ENCODE data around the gene HCN3. TPM values are rescaled to one million over a fixed set of nuclear protein-coding genes. Genes with fewer than 3 reads are reported as not detected.
A peak's percentile ranks its signal among the peaks of the same experiment; 100 is the strongest.
"Not testable (repeated sequence)": the region's sequence is repeated elsewhere in the genome, so short reads cannot be mapped to it uniquely, and the experiment has no call there.

Gene HCN3
- total and polyA plus RNA-seq, 4 donors: 0.13 to 5.7 (median 2.4) TPM

DNA sequence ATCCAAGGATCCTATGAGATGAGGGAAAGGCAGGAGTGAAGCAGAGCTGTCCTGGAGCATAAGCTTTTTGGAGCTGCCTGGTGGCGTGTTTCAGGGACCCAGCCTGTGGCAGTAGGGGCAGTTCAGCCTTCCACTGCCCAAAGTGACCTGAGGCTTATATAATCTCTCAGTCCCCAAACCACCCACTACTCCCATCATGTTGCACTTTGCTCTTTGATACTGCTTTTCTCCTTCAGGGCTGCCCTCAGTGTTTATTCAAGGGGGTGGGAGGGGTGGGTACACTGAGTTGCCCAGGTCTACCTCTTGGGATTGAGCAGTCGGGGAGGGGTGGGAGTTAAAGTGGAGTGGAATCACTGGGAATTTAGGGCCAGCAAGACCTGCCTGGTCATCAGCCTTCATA is 9.3 kb downstream of the HCN3 start:
- H3K9me3 ChIP-seq (ENCODE audit: control insufficient read depth, low read length): no peaks in the 10 kb centered on the region
- H3K36me3 ChIP-seq (ENCODE audit: control insufficient read depth in 1 of 2, insufficient read depth in 2 of 2, low read length in 1 of 2): no peaks in the 10 kb centered on the region
- H3K27me3 ChIP-seq (ENCODE audit: control insufficient read depth in 1 of 2, insufficient read depth in 2 of 2, low read length in 1 of 2): no peaks in the 10 kb centered on the region
- no peak overlapping the region for H3K4me3 ChIP-seq (ENCODE audit: low read length in 2 of 2)
- intact Hi-C loops (cut with DNase I): no loop called here
- DNase-seq (no peak), ATAC-seq (ENCODE audit: low FRiP score) (no peak)
- H3K27ac ChIP-seq (ENCODE audit: low read depth in 1 of 2, low read length in 2 of 2): no peak overlapping the region
- no peaks in the 10 kb centered on the region for H3K4me1 ChIP-seq (ENCODE audit: control insufficient read depth in 1 of 2, insufficient read depth in 2 of 2, low read length in 2 of 2)
- WGBS, 2 donors: 92 to 100% methylated on average over 2 of the region's 2 CpGs

GRCh38 chr1:155287987-155288543 is 10.8 kb downstream of the HCN3 start:
- no peaks in the 10 kb centered on the region for H3K27me3 ChIP-seq (ENCODE audit: control insufficient read depth in 1 of 2, insufficient read depth in 2 of 2, low read length in 1 of 2)
- intact Hi-C loops (cut with DNase I): no loop called here
- no peak overlapping the region for H3K4me3 ChIP-seq (ENCODE audit: low read length in 2 of 2)
- WGBS, 2 donors: 91% methylated on average over 20 to 21 of the region's 21 CpGs
- H3K27ac ChIP-seq (ENCODE audit: low read depth in 1 of 2, low read length in 2 of 2): no peak overlapping the region
- H3K36me3 ChIP-seq (ENCODE audit: control insufficient read depth in 1 of 2, insufficient read depth in 2 of 2, low read length in 1 of 2): no peaks in the 10 kb centered on the region
- H3K4me1 ChIP-seq (ENCODE audit: control insufficient read depth in 1 of 2, insufficient read depth in 2 of 2, low read length in 2 of 2): no peaks in the 10 kb centered on the region
- DNase-seq (no peak), ATAC-seq (ENCODE audit: low FRiP score) (no peak)
- H3K9me3 ChIP-seq (ENCODE audit: control insufficient read depth, low read length): no peaks in the 10 kb centered on the region

DNA sequence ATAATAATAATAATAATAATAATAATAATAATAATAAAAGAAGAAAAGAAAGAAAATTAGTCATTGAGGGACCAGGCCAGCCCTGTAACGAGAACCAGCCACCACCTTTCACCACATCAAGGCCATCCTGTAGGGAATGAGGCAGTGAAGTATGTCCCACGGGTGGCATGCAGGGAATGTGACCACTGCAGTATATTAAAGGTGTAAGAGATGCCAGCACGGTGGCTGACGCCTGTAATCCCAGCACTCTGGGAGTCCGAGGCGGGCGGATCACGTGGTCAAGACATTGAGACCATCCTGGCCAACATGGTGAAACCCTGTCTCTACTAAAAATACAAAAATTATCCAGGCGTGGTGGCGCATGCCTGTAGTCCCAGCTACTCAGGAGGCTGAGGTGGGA is 13.7 kb downstream of the HCN3 start:
- WGBS, 2 donors: 80 to 82% methylated on average over 10 of the region's 10 CpGs
- H3K9me3 ChIP-seq (ENCODE audit: control insufficient read depth, low read length); DNase-seq; H3K27ac ChIP-seq (ENCODE audit: low read depth in 1 of 2, low read length in 2 of 2); H3K4me1 ChIP-seq (ENCODE audit: control insufficient read depth in 1 of 2, insufficient read depth in 2 of 2, low read length in 2 of 2); H3K36me3 ChIP-seq (ENCODE audit: control insufficient read depth in 1 of 2, insufficient read depth in 2 of 2, low read length in 1 of 2); ATAC-seq (ENCODE audit: low FRiP score); H3K4me3 ChIP-seq (ENCODE audit: low read length in 2 of 2); intact Hi-C loops (cut with DNase I); H3K27me3 ChIP-seq (ENCODE audit: control insufficient read depth in 1 of 2, insufficient read depth in 2 of 2, low read length in 1 of 2): not testable (repeated sequence)

DNA sequence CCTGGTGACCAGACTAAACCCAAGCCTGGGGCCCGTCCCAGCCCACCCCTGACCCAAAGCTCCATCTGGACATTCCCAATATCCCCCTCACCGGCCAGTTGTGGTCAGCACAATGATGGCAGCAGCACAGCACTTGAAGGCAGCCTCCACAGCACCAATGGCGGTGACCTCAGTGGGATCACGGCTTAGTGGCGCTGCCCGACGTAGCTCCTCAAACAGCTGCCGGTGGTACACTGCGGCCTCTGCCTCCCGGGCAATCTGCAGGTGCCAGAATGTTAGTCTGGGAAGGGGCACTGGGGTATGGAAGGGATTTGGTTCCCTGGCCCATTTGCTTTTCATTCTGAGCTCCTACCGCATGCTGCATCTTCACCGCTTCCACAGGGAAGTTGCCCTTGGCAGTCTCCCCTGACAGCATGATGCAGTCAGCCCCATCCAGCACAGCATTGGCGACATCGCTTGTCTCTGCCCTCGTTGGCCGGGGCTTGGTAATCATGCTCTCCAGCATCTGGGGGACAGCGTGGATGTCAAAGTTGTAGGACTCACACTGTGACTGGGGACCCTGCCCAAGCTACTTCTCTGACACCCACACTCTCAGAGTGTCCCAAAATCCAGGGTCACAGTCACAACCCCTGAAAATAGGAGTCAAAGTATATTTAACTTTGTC is 16.0 kb downstream of the HCN3 start:
- WGBS, 2 donors: 84 to 86% methylated on average over 17 of the region's 17 CpGs
- no peak for DNase-seq
- no peaks in the 10 kb centered on the region for H3K36me3 ChIP-seq (ENCODE audit: control insufficient read depth in 1 of 2, insufficient read depth in 2 of 2, low read length in 1 of 2)

GRCh38 chr1:155294520-155295182 is 17.4 kb downstream of the HCN3 start:
- no peak for ATAC-seq (ENCODE audit: low FRiP score)
- H3K27me3 ChIP-seq (ENCODE audit: control insufficient read depth in 1 of 2, insufficient read depth in 2 of 2, low read length in 1 of 2): no peaks in the 10 kb centered on the region
- H3K36me3 ChIP-seq (ENCODE audit: control insufficient read depth in 1 of 2, insufficient read depth in 2 of 2, low read length in 1 of 2): no peaks in the 10 kb centered on the region
- no peak overlapping the region for H3K4me3 ChIP-seq (ENCODE audit: low read length in 2 of 2)
- no peaks in the 10 kb centered on the region for H3K4me1 ChIP-seq (ENCODE audit: control insufficient read depth in 1 of 2, insufficient read depth in 2 of 2, low read length in 2 of 2)
- no peak overlapping the region for H3K27ac ChIP-seq (ENCODE audit: low read depth in 1 of 2, low read length in 2 of 2)
- WGBS, 2 donors: 33 to 34% methylated on average over 46 of the region's 46 CpGs
- intact Hi-C loops (cut with DNase I): no loop called here
- DNase-seq: no peak
- no peaks in the 10 kb centered on the region for H3K9me3 ChIP-seq (ENCODE audit: control insufficient read depth, low read length)

More for the DNA sequence above, 16.0 kb downstream of the HCN3 start:
- Histone ChIP-seq H3K9me3 (ENCODE audit: control insufficient read depth, low read length) (no peaks in the 10 kb centered on the region), H3K4me1 (ENCODE audit: control insufficient read depth in 1 of 2, insufficient read depth in 2 of 2, low read length in 2 of 2) (no peaks in the 10 kb centered on the region), H3K27me3 (ENCODE audit: control insufficient read depth in 1 of 2, insufficient read depth in 2 of 2, low read length in 1 of 2) (no peaks in the 10 kb centered on the region), H3K27ac (ENCODE audit: low read depth in 1 of 2, low read length in 2 of 2) (no peak overlapping the region), H3K4me3 (ENCODE audit: low read length in 2 of 2) (no peak overlapping the region)
- intact Hi-C loops (cut with DNase I): no loop called here
- ATAC-seq (ENCODE audit: low FRiP score): no peak

DNA sequence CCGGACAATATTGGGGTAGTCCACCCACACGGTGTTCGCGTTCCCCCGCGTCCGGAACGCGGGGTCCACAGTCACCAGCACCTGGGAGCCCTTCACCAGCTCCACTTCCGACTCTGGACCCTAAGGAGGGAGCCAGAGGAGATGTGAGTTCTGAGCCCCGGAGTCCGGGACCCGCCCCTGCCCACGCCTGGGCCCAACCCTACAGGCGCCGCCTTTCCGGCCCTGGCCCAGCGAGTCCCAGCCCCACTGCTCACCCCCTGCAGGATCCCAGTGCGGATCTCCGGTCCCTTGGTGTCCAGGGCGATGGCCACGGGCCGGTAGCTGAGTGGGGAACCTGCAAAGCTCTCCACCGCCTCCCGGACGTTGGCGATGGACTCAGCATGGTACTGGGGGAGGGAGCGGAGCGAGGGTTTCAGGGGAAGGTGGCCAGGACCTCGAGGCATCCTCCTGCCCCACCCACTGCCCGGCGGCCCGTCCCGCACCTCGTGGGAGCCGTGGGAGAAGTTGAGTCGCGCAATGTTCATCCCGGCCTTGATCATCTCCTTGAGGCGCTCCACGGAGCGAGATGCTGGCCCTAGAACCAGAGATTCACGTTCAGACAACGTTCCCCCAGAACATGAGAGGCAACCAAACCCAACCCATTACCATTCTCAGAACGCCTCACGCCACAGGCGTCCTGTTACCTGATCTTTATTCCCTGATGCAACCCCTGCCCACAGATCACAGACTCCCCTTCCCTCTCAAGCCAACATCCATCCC is 18.1 kb downstream of the HCN3 start:
- WGBS, 2 donors: 13% methylated on average over 37 to 47 of the region's 47 CpGs
- no peaks in the 10 kb centered on the region for H3K4me1 ChIP-seq (ENCODE audit: control insufficient read depth in 1 of 2, insufficient read depth in 2 of 2, low read length in 2 of 2)
- no peak for ATAC-seq (ENCODE audit: low FRiP score)
- DNase-seq: no peak
- no peaks in the 10 kb centered on the region for H3K9me3 ChIP-seq (ENCODE audit: control insufficient read depth, low read length)
- no peaks in the 10 kb centered on the region for H3K36me3 ChIP-seq (ENCODE audit: control insufficient read depth in 1 of 2, insufficient read depth in 2 of 2, low read length in 1 of 2)
- H3K27me3 ChIP-seq (ENCODE audit: control insufficient read depth in 1 of 2, insufficient read depth in 2 of 2, low read length in 1 of 2): no peaks in the 10 kb centered on the region
- intact Hi-C loops (cut with DNase I): no loop called here
- H3K27ac ChIP-seq (ENCODE audit: low read depth in 1 of 2, low read length in 2 of 2): no peak overlapping the region
- no peak overlapping the region for H3K4me3 ChIP-seq (ENCODE audit: low read length in 2 of 2)

DNA sequence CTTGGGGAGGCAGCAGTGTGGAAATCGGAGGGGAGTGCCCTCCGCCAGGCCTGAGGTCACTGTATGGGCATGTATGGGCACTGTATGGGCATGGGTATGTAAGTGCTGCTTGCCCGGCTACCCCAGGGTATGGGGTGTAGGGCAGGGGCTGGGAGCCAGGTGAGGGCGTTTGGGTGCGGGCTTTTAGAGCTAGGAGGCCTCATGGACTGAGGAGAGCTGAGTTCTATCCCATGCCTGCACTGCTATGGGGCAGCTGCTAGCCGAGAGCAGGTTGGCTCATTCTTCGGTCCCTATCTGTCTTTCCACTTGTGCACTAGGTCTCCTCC is 18.6 kb downstream of the HCN3 start:
- no peaks in the 10 kb centered on the region for H3K9me3 ChIP-seq (ENCODE audit: control insufficient read depth, low read length)
- no peak overlapping the region for H3K4me3 ChIP-seq (ENCODE audit: low read length in 2 of 2)
- intact Hi-C loops (cut with DNase I): no loop called here
- no peak overlapping the region for H3K27ac ChIP-seq (ENCODE audit: low read depth in 1 of 2, low read length in 2 of 2)
- DNase-seq (no peak), ATAC-seq (ENCODE audit: low FRiP score) (peak; percentile 54)
- H3K36me3 ChIP-seq (ENCODE audit: control insufficient read depth in 1 of 2, insufficient read depth in 2 of 2, low read length in 1 of 2): no peaks in the 10 kb centered on the region
- no peaks in the 10 kb centered on the region for H3K27me3 ChIP-seq (ENCODE audit: control insufficient read depth in 1 of 2, insufficient read depth in 2 of 2, low read length in 1 of 2)
- 88 to 89% methylated on average over 7 of the region's 7 CpGs for WGBS, 2 donors
- no peaks in the 10 kb centered on the region for H3K4me1 ChIP-seq (ENCODE audit: control insufficient read depth in 1 of 2, insufficient read depth in 2 of 2, low read length in 2 of 2)

DNA sequence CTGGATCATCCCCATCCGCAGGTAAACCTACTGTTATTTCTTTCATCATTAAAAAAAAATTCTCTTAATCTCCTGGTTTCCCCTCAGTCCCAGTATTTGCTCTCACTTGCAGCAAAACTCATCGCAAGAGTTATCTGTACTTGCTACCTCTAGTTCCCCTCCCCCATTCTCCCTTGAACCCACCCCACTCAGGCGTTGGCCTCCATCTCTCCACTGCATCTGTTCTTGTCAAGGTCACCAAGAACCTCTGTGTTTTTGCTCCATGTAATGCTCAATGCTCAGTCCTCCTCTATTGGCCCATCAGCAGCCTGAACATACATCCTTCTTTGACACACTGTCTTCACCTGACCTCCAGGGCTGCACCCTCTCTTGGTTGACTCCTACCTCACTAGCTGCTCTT is 19.4 kb downstream of the HCN3 start:
- ATAC-seq (ENCODE audit: low FRiP score): no peak
- no peaks in the 10 kb centered on the region for H3K36me3 ChIP-seq (ENCODE audit: control insufficient read depth in 1 of 2, insufficient read depth in 2 of 2, low read length in 1 of 2)
- no peak overlapping the region for H3K4me3 ChIP-seq (ENCODE audit: low read length in 2 of 2)
- H3K4me1 ChIP-seq (ENCODE audit: control insufficient read depth in 1 of 2, insufficient read depth in 2 of 2, low read length in 2 of 2): no peaks in the 10 kb centered on the region
- no peaks in the 10 kb centered on the region for H3K9me3 ChIP-seq (ENCODE audit: control insufficient read depth, low read length)
- no peak for DNase-seq
- intact Hi-C loops (cut with DNase I): no loop called here
- 83 to 90% methylated on average over 3 of the region's 3 CpGs for WGBS, 2 donors
- H3K27ac ChIP-seq (ENCODE audit: low read depth in 1 of 2, low read length in 2 of 2): no peak overlapping the region
- H3K27me3 ChIP-seq (ENCODE audit: control insufficient read depth in 1 of 2, insufficient read depth in 2 of 2, low read length in 1 of 2): no peaks in the 10 kb centered on the region
